SKM-1 (cell line): ENCODE measurements around the gene SLCO2B1.

Experiments used
- DNase-seq: peaks from one replicate; lab custom pipeline; 2025; ENCODE audit not compliant: unreplicated experiment; lab: John Stamatoyannopoulos, UW

Gene SLCO2B1

DNA sequence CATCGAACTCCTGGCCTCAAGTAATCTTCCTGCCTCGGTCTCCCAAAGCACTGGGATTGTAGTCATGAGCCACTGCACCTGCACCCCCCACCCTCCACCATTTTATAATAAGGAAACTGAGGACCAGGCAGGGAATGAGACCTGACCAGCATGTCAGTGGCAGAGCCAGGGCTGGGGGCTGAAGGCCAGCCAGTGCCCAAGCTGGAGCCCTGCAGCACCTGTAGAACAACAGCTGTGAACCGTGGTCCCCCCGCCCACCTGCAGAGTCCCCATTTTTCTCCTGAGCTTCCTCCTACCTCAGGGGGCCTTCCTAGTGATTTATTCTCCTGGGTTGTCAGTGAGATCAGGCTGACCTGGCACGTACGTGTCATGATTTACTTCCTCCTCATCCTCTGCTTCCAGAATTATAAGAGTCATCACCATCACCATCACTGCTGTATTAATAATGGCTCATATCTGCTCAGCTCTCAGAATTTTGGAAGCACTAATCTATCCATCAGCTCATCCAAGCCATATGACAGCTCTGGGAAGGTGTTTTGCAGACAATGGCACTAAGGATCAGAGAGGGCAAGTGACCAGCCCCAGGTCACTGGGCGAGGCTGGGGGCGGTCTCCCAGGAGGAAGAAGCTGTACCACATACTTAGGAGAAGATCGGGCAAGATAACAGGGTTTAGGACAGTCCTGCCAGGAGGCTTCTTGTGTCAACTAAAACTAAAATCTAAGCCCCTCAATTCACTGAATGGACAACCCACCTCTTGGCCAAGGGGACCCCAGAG lies 5.5 kb upstream of the SLCO2B1 start:
- DNase-seq = no peak

- no peak for DNase-seq
Observed at GRCh38 chr11:75145972-75146519, 4.9 kb upstream of the SLCO2B1 start.

GRCh38 chr11:75146711-75147110 lies 4.2 kb upstream of the SLCO2B1 start:
- DNase-seq = no peak

DNA sequence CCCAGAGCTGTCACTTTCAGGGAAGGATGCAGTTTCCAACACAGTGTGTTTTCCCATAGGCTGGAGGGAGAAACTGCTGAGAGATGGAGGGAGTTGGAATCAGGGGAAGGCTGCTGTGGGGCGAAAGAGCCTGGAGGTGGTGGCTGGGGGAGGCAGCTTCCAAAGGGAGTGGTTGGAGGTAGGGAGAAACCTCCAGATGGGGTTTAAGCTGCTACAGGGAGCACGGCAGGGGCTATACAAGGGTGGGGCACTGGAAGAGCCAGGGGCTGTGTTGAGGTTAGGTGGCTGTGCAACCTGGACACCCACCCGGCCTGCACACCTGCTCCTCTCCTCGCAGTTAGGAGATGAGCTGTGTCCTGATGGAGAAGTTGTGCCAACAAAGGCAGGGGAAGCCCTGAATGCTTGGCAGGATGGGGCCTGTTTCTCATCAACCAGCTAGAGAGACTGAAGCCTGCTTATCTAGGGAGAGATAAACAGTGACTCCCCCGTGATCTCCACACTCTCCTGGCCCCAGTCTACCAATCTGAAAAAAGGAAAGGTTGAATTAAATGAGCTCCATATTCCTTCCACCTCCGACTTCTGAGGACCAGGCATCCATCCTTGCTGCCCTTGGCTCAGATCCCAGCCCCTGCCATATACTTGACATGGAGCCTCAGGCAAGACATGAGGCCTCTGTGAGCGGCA lies 3.6 kb upstream of the SLCO2B1 start:
- DNase-seq = no peak

DNA sequence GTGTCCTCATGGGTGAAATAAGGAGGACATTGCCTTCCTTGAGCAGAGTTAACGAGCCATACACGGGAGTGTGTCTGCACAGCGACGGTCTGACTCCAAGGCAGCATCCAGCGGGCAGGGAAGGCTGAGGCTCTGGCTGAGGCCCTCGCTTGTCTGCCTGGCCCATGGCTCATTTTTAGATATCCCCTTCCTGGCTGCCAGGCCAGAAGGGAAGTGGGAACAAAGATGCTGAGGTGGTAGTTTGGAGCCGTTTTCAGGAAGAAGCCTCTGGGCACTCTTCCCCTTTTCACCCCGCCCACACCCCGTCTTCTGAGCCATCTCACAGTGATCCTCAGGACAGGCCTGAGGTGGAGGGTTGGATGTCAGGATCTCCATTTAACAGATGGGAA lies 3.0 kb upstream of the SLCO2B1 start:
- no peak for DNase-seq

DNA sequence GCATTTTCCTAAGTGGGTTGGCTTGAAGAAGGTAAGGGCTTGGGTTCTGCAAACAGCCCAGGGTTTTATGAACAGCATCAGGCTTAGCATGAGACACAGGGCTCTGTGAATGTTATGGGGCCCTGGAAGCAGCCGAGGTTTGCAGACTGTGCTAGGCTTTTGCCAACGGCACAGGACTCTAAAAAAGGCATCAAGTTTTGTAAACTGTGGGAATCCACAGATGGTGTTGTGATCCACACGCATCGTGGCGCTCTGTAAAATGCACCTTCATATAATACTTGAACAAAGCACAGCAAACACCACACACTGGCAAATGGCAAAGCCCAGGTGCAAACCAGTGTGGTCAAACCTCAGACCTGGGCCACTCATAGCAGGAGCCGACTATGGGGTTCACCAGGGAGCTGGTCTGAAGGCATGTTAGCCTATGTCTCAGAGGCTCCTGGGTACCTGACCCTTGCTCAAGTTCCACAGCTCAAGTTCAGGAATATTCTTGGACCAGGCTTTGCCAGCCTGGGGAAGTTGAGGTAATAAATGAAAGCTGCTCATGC lies 2.4 kb upstream of the SLCO2B1 start:
- no peak for DNase-seq

- DNase-seq = no peak
Observed at GRCh38 chr11:75149766-75150465, 991 bp upstream of the SLCO2B1 start.

DNA sequence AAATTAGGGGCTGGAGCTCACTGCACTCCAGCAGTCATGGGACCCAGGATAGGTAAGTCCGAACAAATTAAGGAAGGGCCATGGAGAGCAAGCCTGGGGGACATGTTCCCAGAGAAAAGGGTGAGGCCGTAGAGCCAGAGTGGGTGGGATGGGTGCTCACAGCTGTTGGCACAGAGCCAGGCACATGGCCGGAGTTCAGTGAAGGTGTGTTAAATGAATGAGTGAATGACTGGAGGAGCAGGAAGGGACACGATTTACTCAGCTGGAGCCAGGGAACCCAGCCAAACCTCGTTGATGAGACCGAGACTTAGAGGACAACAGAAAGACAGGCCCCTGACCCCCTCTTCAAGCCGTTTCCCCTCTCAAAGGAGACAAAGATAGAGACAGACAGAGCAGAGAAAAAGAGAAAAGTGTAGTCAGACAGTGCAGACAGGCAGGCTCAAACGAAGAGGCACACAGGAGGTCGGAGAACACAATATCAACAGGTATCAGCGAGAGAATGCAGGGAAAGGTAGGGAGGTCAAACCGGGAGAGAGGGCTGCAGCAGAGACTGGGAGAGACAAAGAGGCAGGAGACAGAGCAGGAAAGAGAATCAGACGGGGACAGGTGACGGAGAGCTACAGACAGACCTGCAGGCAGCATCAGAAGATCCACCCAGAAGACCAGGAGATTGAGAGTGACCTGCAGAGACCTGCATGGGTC lies 590 bp downstream of the SLCO2B1 start:
- no peak for DNase-seq

- DNase-seq = no peak
Observed at GRCh38 chr11:75152090-75152489, 1.2 kb downstream of the SLCO2B1 start.

DNA sequence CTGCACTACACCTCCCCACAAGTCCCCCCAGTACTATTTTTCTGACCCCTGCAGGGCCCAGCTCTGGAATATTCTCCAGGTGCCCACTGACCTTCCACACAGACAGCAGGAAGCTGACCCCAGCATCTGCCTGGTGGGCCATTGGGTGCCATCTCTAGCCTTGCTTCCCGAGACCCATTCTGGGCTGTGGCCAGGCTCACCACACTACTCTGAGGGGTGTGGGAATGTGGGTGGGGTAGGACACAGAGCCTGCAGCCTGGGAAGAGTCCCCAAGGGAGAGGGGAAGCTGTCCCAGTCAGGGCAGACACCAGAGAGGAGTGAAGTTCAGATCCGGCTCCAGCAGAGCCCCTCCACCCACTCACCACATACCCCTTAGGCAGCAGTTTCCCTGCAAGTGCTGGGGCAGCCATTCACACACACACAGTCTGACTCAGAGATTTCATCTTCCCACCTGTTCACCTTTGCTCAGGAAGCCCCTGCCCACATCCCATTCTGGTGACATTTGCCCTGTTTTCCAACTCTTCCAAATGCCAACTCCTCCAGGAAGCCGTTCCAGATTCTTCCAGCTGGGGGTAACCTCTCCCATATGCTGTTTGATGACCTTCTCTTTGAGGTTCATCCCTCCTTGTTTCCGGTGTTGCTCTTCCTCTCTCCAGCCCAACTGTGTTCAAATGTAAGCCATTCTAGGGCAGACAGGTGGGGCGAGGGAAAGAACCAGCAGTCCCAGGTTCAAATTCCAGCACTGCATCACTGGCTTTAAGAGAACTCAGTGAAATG lies 1.9 kb downstream of the SLCO2B1 start:
- DNase-seq = no peak

DNA sequence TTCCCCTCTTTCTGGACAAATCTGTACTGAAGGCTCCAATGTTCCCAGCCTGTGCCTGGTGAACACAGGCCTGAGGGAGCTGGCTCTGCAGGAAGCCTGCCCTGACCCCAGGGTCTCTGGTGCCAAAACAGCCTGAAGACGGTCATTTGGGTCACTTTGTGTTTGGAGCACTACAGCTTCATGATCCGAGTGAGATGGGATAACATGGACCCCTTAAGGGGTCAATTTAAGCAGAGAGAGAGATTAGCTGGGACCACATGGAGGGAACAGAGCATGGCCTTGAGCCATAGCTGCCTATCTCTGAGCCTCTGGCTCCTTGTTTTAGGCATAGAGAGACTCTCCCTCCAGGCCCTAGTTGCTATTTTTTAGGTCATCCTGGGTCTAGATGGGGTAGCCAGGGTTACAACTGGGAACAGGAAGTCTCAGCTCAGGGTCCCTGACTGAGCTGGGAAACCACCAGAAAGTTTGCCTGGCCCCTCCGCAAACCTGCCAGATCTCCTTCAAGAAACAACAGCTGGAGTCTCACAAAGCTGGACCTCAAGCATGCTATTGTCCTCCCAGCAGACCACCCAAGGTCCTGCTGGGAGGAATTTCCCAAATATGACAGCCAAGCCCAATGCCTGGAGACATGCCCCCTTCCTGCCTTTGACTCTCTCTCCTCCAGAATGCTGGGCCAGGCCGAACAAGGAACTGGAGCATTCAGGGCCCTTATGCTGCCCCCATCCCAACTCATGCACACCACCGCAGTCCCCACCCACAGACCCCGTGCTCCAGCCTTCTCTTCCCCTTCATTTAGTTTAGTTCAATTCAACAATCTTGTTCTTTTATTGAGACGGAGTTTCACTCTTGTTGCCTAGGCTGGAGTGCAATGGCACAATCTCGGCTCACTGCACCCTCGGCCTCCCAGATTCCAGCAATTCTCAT lies 4.0 kb downstream of the SLCO2B1 start:
- no peak for DNase-seq

- DNase-seq = no peak
Observed at GRCh38 chr11:75155570-75156422, 4.9 kb downstream of the SLCO2B1 start.

DNA sequence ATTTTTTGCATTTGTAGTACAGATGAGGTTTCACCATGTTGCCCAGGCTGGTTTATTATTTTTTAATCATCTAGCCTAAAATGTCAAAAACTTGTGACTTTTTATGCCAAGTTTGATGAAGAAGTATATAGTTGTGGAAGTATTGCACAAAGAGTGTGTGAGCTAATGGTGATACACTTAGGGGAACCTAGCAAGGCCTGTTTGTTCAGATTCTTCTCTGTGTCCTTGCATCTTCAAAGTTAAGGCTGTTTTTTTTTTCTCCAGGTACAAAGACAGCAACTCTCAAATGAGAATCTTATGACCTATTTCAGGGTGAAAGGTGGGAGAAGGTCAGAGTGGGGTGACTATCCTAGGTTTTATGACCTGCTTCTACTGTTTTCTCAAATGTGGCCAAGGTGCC lies 7.3 kb downstream of the SLCO2B1 start:
- DNase-seq = no peak

- DNase-seq = no peak
Observed at GRCh38 chr11:75158696-75159150, 7.8 kb downstream of the SLCO2B1 start.

- no peak for DNase-seq
Observed at GRCh38 chr11:75159151-75159953, 8.4 kb downstream of the SLCO2B1 start.

- no peak for DNase-seq
Observed at GRCh38 chr11:75160220-75160757, 9.4 kb downstream of the SLCO2B1 start.

DNA sequence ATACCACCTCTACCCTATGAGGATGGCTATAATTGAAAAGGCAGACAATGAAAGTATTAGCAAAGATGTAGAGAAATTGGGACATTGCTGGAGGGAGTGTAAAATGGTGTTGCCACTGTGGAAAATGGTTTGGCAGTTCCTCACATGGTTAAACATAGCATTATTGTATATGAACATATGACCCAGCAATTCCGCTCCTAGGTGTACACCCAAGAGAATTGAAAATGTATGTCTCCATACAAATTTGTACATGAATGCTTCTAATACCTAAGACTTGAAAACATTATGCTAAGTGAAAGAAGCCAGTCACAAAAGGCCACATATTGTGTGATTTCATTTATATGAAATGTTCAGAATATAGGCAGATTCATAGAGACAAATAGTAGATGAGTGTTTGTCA lies 10.0 kb downstream of the SLCO2B1 start:
- no peak for DNase-seq
